AG20443 (cell line): ENCODE data around the gene DCAF8L2.
"Not testable (repeated sequence)": the region's sequence is repeated elsewhere in the genome, so short reads cannot be mapped to it uniquely, and the experiment has no call there.

Source experiments
- DNase-seq: peaks from one replicate; pipeline ENCODE4 v3.0.0; 2012; ENCODE audit warnings: low spot score, mixed read lengths

Gene DCAF8L2

DNA sequence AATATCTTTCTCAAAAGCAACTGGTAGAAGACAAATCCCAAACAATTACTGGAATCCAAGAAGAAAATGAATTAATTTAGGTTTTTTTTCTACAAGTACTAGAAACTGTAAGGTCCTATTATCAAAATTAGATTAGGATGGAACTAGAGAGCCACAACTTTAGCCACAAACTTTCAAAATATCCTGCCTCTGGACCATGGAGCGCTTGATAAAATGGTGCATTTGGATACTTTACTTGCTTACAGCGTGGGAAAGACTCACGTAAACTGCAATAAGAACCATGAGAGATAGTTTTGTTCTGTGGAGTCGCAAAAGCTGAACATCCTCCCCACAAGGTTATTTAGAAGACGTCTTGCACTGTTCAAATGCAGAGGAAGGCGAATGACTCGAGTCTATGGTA, at the start of gene DCAF8L2:
Gene DCAF8L2 (plus strand): TSS at position 301 of the 400 bp plus-strand sequence. CDS start 156,552 bp downstream, outside the sequence.
- no peak for DNase-seq

- DNase-seq, result not testable (repeated sequence)
Observed at GRCh38 chrX:27541161-27541560, 49.0 kb upstream of the DCAF8L2 start.

DNA sequence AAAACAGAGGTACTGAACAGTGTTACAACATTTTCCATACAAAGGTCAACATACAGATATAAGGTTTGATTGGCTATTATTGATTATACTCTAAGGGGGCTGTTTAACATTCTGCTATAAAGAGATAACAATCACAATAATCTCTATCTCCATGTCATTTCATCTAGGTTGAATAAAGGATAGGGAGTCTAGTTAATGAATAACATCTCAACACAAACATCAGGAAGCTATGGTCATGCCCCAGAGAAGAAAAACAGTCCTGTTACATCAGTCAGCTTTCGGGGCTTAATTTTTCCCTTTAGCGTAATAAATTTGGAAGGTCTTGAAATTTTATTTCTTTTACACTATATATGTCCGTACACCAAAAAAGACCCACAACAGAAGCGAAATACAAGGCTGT, 41.5 kb upstream of the DCAF8L2 start:
- DNase-seq, result no peak

DNA sequence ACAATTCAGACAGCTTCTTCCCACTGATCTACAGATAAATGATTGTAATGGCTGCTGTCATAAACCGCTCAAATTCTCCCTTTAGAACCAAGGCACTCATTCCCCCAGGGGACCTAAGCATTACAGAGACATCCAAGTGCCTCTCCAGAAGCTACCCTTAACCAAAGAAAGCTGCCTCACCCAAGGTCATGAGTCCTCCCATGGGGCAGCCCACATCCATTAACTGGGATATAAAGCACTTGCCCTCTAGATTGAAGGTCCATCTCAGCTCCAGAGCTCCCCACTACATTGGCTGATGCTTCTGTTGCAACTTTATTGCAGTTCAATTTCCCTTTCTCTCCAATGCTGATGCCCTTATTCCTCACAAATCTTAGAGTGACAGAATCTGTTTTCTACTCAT, 40.5 kb upstream of the DCAF8L2 start:
- DNase-seq, result no peak

GRCh38 chrX:27555514-27555913, 34.6 kb upstream of the DCAF8L2 start:
- DNase-seq, result no peak

DNA sequence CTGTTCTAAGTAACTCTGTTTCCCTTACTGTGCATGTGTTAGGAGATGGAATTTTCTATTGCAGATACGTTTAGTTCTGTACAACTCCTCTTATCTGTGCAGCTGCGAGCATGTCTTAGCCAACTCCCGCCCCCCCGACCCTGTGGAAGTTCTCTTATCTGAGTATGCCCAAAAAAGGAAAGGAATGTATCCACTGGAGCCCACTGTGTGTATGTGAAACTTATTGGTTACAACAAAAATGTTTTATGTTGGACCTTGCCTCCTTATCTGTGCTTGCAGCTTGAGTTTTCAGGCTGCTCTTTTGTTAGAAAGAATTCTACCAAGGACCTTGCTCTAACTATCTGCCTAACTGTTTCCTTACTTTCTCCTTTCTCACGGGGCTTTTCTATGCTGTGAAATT, 24.2 kb upstream of the DCAF8L2 start:
- no peak for DNase-seq

GRCh38 chrX:27571164-27571563, 19.0 kb upstream of the DCAF8L2 start:
- DNase-seq, result no peak

- no peak for DNase-seq
Observed at GRCh38 chrX:27575565-27575964, 14.6 kb upstream of the DCAF8L2 start.

DNA sequence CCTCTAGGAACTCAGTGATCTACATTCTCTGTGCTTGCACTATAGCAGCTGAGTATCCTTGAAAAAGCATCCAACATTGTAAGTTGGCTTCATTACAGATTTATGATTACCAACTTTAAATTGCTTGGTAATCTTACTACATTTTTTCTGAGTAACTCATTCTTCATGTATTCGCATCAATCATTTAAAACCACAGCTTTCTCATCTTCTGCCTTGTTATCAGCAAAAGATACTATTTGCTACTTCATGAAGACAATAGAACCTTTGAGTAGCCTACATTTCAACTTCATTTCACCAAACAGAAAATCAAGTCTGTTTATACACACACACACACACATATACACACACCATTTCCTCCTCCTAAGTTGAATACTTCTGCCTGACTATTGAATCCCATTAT, 6.2 kb upstream of the DCAF8L2 start:
- DNase-seq, result no peak

DNA sequence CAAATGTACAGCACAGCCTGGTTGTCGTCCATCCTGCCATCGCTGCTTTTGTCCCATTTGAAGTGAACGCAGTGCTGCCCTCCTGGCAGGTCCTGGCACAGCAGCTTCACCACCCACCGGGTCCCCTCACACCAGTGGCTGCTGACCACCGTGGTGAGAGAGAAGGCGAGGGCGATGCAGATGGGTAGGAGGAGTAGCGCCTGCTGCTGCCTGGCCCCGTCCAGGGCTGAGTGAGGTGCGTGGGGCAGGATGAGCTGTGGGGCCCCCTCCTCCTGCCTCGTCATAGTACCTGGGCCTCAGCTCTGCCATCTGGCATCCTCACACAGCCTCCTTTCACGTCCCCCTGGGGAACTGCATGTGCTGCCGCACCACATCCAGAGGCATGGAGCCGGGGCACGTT, 1.8 kb downstream of the DCAF8L2 start:
- DNase-seq, result no peak

GRCh38 chrX:27597508-27597907, 7.4 kb downstream of the DCAF8L2 start:
- no peak for DNase-seq

GRCh38 chrX:27598312-27598711, 8.2 kb downstream of the DCAF8L2 start:
- DNase-seq, result no peak

- DNase-seq, result no peak
Observed at GRCh38 chrX:27599928-27600327, 9.8 kb downstream of the DCAF8L2 start.

- DNase-seq, result no peak
Observed at GRCh38 chrX:27600686-27601085, 10.5 kb downstream of the DCAF8L2 start.

DNA sequence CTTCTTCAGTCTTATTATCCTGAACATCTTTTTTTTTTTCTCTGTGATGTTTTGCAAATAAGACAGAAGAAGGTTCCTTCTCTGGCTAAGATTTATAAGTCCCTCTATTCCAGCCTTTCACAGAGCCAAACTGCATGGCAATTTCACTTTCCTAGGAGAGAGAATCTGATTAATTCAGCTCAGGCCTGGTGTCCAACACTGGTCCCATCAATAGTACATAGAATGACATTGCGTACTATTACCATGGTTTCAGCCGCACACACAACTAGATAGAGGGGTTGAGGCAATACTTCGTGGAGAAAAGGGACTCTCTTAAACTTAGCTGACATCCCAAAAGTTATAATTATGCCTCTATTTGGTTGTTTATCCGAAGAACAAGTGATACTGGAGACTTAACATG, 18.5 kb downstream of the DCAF8L2 start:
- DNase-seq, result no peak

DNA sequence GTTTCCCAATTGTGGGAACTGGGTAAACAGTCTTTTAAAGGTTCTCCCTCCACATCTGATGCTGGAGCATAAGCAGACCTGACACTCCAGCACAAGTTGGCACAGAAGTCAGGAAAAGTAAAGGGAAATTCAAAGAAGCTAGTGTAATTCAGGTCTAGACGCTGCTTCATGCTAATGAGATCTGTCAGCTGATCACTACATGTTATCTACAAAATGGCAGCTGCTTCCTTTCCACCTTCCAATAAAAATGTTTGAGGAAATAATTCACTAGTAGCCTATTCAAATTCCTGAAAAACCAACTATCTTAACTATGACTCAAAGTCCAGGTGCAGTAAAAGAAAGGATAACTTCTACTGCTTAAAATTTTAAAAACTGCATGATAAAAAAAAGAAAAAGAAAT, 29.3 kb downstream of the DCAF8L2 start:
- DNase-seq, result no peak

- no peak for DNase-seq
Observed at GRCh38 chrX:27619975-27620374, 29.8 kb downstream of the DCAF8L2 start.

- DNase-seq, result no peak
Observed at GRCh38 chrX:27622883-27623282, 32.7 kb downstream of the DCAF8L2 start.

GRCh38 chrX:27626066-27626465, 35.9 kb downstream of the DCAF8L2 start:
- DNase-seq, result no peak

- DNase-seq, result no peak
Observed at GRCh38 chrX:27633328-27633727, 43.2 kb downstream of the DCAF8L2 start.

- no peak for DNase-seq
Observed at GRCh38 chrX:27656581-27656980, 66.4 kb downstream of the DCAF8L2 start.

DNA sequence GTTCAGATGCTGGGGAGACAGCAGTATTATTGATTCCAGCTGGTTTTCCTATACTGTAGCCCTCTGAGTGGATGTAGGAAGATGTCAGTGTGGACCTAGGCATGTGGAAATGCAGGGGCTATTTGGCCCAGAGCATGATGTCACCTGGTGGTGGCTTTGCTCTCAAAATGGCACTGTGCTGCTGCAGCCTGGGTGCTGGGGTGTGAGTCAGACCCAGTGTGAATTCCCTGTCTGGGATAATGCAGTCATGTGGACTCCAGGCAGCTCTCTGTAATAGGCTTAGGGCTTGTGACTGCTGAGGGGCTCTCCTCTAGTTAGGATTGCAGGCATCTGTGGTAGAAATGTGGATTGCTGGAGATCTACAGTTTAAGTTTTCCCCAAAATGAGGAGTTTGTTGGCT, 70.7 kb downstream of the DCAF8L2 start:
- DNase-seq, result no peak

GRCh38 chrX:27671234-27671633, 81.1 kb downstream of the DCAF8L2 start:
- no peak for DNase-seq

GRCh38 chrX:27674491-27674890, 84.3 kb downstream of the DCAF8L2 start:
- DNase-seq, result no peak

GRCh38 chrX:27675493-27675892, 85.3 kb downstream of the DCAF8L2 start:
- DNase-seq, result no peak
